ENCODE data around the gene ZNF280D. TPM values are rescaled to one million over a fixed set of nuclear protein-coding genes. Genes with fewer than 3 reads are reported as not detected.

The ZNF280D gene
- total RNA-seq, 4 donors from 2014 or later = 44.9 to 73.9 (median 52.4) TPM

DNA sequence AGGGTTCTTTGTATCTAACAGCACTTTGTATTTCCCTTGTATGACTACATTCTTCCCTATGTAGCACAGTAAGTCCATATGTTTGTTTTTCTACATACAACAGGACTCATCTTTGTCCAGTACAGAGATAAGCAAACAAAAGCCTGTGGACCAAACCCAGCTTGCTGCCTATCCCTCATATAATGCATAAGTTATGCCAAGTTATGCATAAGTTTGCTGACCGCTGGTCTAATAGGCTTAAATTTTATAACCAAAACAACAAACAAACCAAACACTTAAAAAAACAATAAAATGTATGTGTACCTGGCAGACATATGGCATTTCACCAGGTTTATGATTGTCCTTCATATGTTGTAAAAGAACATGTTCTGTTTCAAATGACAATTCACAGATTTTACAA, 56.0 kb downstream of the ZNF280D start:
- H3K9me3 ChIP-seq = no peaks in the 10 kb centered on the region
- WGBS = 96% methylated on average over 1 of the region's 1 CpG
- peaks cover 0 to 34% (median 14%) of the 10 kb centered on the region in 4 donors for H3K36me3 ChIP-seq
- TF ChIP-seq, protein P1, sequence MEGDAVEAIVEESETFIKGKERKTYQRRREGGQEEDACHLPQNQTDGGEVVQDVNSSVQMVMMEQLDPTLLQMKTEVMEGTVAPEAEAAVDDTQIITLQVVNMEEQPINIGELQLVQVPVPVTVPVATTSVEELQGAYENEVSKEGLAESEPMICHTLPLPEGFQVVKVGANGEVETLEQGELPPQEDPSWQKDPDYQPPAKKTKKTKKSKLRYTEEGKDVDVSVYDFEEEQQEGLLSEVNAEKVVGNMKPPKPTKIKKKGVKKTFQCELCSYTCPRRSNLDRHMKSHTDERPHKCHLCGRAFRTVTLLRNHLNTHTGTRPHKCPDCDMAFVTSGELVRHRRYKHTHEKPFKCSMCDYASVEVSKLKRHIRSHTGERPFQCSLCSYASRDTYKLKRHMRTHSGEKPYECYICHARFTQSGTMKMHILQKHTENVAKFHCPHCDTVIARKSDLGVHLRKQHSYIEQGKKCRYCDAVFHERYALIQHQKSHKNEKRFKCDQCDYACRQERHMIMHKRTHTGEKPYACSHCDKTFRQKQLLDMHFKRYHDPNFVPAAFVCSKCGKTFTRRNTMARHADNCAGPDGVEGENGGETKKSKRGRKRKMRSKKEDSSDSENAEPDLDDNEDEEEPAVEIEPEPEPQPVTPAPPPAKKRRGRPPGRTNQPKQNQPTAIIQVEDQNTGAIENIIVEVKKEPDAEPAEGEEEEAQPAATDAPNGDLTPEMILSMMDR (IDR thresholded peaks at IDR 0.05) = no peak
- TF ChIP-seq EP300 (IDR thresholded peaks at IDR 0.05) (no peak), POLR2A (IDR thresholded peaks at IDR 0.05; ENCODE audit: low read depth) (no peak), POLR2AphosphoS5 (IDR thresholded peaks at IDR 0.05) (no peak)
- peaks cover 0 to 4% (median 2%) of the 10 kb centered on the region in 4 donors for H3K4me1 ChIP-seq
- DNase-seq (ENCODE audit: extremely low spot score) = no peak
- no peaks in the 10 kb centered on the region for H3K27me3 ChIP-seq
- intact Hi-C loops (cut with DNase I) = no loop called here
- no peak overlapping the region for H3K4me3 ChIP-seq
- H3K27ac ChIP-seq (replicated peaks in 1 of 4) = no peak overlapping the region

DNA sequence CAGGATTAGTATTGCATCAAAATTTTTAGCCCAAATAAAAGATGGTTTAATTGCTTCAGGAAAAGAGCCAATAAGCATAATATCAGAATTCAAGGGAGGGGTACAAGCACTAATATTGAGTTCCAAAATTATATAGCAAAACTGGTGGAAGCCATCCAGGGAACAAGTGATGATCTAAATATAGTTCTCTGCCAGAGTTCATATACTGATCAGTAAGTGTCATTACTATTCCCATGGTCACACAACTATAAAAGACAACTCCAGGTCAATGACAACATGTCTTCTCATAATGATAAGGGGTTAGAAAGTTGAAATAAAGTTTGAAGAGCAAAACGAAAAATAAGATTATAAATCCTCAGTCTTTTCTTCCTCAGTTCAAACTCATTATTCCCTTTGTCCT, 57.4 kb downstream of the ZNF280D start:
- no peak for DNase-seq (ENCODE audit: extremely low spot score)
- TF ChIP-seq, protein P1 (IDR thresholded peaks at IDR 0.05) = no peak
- TF ChIP-seq POLR2A (IDR thresholded peaks at IDR 0.05; ENCODE audit: low read depth) (no peak), POLR2AphosphoS5 (IDR thresholded peaks at IDR 0.05) (no peak), EP300 (IDR thresholded peaks at IDR 0.05) (no peak)
- Histone ChIP-seq H3K36me3 (peaks cover 0 to 37% (median 15%) of the 10 kb centered on the region in 4 donors), H3K4me1 (peaks cover 0 to 4% (median 2%) of the 10 kb centered on the region in 4 donors), H3K4me3 (no peak overlapping the region), H3K9me3 (no peaks in the 10 kb centered on the region), H3K27ac (replicated peaks in 1 of 4) (no peak overlapping the region), H3K27me3 (no peaks in the 10 kb centered on the region)
- intact Hi-C loops (cut with DNase I) = no loop called here
- WGBS = 97% methylated on average over 1 of the region's 1 CpG

DNA sequence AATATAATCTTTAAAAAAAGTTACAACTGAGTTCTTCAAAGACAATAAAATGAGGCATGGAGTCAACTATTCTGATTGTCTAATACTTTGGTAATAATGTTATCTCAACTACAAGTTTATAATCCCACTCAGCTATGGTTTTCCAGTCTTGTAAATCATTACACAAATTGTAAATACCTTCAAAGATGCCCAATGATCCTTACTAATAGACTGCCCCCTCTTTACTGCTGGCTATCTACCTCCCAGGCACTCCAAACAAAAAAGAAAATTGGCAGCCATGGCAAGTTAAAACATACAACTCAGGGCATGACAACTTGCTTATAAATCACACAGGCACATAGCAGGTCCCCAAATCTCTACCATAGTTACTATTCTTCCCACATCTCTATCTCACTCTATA, 58.5 kb downstream of the ZNF280D start:
- Histone ChIP-seq H3K4me1 (peaks cover 0 to 4% (median 2%) of the 10 kb centered on the region in 4 donors), H3K36me3 (peaks cover 0 to 39% (median 15%) of the 10 kb centered on the region in 4 donors), H3K27ac (replicated peaks in 1 of 4) (no peak overlapping the region), H3K4me3 (no peak overlapping the region), H3K9me3 (no peaks in the 10 kb centered on the region), H3K27me3 (no peaks in the 10 kb centered on the region)
- TF ChIP-seq POLR2A (IDR thresholded peaks at IDR 0.05; ENCODE audit: low read depth) (no peak), EP300 (IDR thresholded peaks at IDR 0.05) (no peak), POLR2AphosphoS5 (IDR thresholded peaks at IDR 0.05) (no peak)
- TF ChIP-seq, protein P1 (IDR thresholded peaks at IDR 0.05) = no peak
- intact Hi-C loops (cut with DNase I) = no loop called here
- DNase-seq (ENCODE audit: extremely low spot score) = no peak

DNA sequence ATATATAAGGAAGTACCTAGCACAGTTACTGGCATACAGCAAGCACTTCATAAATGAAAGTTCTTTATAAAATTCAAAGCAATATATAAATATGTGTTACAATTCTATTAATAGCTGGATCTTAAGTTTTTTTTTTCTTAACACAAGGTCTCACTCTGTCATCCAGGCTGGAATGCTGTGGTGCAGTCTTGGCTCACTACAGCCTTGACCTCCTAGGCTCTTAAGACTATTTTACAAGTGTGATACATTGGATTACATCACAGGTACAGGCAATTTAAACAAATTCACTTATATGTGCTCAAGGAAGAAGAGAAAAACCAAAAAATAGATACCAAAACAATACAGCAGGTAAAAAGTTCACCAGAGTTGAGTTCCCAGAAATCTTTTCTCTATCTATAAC, 60.6 kb downstream of the ZNF280D start:
- Histone ChIP-seq H3K27ac (replicated peaks in 1 of 4) (no peak overlapping the region), H3K27me3 (no peaks in the 10 kb centered on the region), H3K4me1 (peaks cover 0 to 4% (median 2%) of the 10 kb centered on the region in 4 donors), H3K36me3 (peaks cover 0 to 39% (median 17%) of the 10 kb centered on the region in 4 donors), H3K9me3 (no peaks in the 10 kb centered on the region), H3K4me3 (no peak overlapping the region)
- DNase-seq (ENCODE audit: extremely low spot score) = no peak
- TF ChIP-seq POLR2AphosphoS5 (IDR thresholded peaks at IDR 0.05) (no peak), EP300 (IDR thresholded peaks at IDR 0.05) (no peak), POLR2A (IDR thresholded peaks at IDR 0.05; ENCODE audit: low read depth) (no peak)
- TF ChIP-seq, protein P1 (IDR thresholded peaks at IDR 0.05) = no peak
- intact Hi-C loops (cut with DNase I) = no loop called here

DNA sequence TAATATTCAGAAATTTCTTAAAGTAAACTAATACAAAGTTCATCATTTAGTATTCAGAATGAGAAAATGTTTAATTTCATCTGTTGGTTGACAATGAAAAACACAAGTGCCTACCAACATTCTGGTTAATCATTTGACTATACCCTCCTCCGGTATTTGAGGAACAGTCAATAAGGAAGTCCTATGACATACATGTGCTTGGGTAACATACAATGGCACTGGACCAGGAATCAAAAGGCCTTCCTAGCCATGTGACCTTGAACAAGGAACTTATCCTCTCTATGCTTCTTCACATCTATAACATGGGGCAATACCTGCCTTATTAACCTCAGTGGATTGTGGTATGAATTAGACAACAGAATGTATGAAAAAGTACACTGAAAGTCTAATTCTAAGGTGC, 65.8 kb downstream of the ZNF280D start:
- DNase-seq (ENCODE audit: extremely low spot score) = no peak
- no peak for TF ChIP-seq EP300 (IDR thresholded peaks at IDR 0.05)
- TF ChIP-seq, protein P1 (IDR thresholded peaks at IDR 0.05) = no peak
- no peak for TF ChIP-seq POLR2AphosphoS5 (IDR thresholded peaks at IDR 0.05)
- 76% methylated on average over 1 of the region's 1 CpG for WGBS
- Histone ChIP-seq H3K9me3 (no peaks in the 10 kb centered on the region), H3K36me3 (peaks cover 24 to 66% (median 41%) of the 10 kb centered on the region in 4 donors), H3K4me3 (no peak overlapping the region), H3K27ac (replicated peaks in 1 of 4) (no peak overlapping the region), H3K4me1 (peaks cover 0 to 6% (median 2%) of the 10 kb centered on the region in 4 donors), H3K27me3 (no peaks in the 10 kb centered on the region)
- intact Hi-C loops (cut with DNase I) = no loop called here

Data from esophagus muscularis mucosa (tissue), 4 donors.